HepG2 (cell line): Measurements from ENCODE around the gene ELFN1. TPM values are rescaled to one million over a fixed set of nuclear protein-coding genes. Genes with fewer than 3 reads are reported as not detected.

Experiments
- ATAC-seq: fragments of 200-7000 bp; cut with Tn5 transposase; 3 replicates; pipeline ENCODE4 v1.9.1; 2020; ENCODE audit warnings: mild to moderate bottlenecking, moderate library complexity
- BruUV-seq: library from RNA; stranded (reverse); fragments of 400-500 nt; replicated peaks from 2 replicates; lab custom pipeline; 2021; lab: Mats Ljungman, UMichigan
- CTCF ChIA-PET: fragments of 300-600 bp; formaldehyde crosslinking; extraction: SDS; loops from one replicate; lab custom pipeline; 2021; ENCODE audit warnings: low total read pairs, inconsistent platforms, low intra/inter-chr PET ratio; lab: Yijun Ruan, JAX
- POLR2A ChIA-PET: fragments of 350-600 bp; sonication (Branson Sonifier 250); formaldehyde crosslinking; loops from one replicate; lab custom pipeline; 2020; ENCODE audit warnings: antibody characterized with exemption, inconsistent platforms; lab: Yijun Ruan, JAX
- DNase-seq: peaks from one replicate; pipeline ENCODE4 v3.0.0-alpha.2; 2015; ENCODE audit warnings: low spot score
- FAIRE-seq: peaks from 3 replicates; lab custom pipeline; 2011; peaks lifted over from hg19 to GRCh38; lab: Jason Lieb, UNC
- H2AFZ ChIP-seq: one replicate; pipeline ENCODE4 v1.6.1; 2011; ENCODE audit warnings: low read length, inconsistent platforms
- H3K27ac ChIP-seq: fragments of 300-600 bp; 3 replicates; pipeline ENCODE4 v1.8.0; 2011; ENCODE audit warnings: mixed run types, mild to moderate bottlenecking, mixed read lengths, low read length, inconsistent platforms; ENCODE audit not compliant: insufficient read depth; ENCODE audit errors: extremely low read length
- H3K27me3 ChIP-seq, 2 experiments: fragments of 200-600 bp in 1 of 2; 2 replicates in 1 of 2; 3 replicates in 1 of 2; pipeline versions ENCODE4 v1.6.0 to v1.8.0; 2011; ENCODE audit warnings: low read length in 2 of 2, mild to moderate bottlenecking in 2 of 2, moderate library complexity in 2 of 2, inconsistent platforms in 1 of 2; ENCODE audit not compliant: insufficient read depth in 2 of 2, control insufficient read depth in 1 of 2
- H3K36me3 ChIP-seq, 2 experiments: fragments of 200-600 bp in 1 of 2; replicated peaks in 1 of 2; 2 replicates in 1 of 2; 3 replicates in 1 of 2; pipeline versions ENCODE4 v1.5.1 to v1.8.0; 2011; ENCODE audit warnings: low read length in 2 of 2, inconsistent platforms in 1 of 2; ENCODE audit not compliant: insufficient read depth in 2 of 2, control insufficient read depth in 1 of 2
- H3K4me1 ChIP-seq: 2 replicates; pipeline ENCODE4 v1.5.1; 2012; ENCODE audit warnings: low read length, inconsistent platforms; ENCODE audit not compliant: insufficient read depth
- H3K4me2 ChIP-seq: 2 replicates; pipeline ENCODE4 v1.6.0; 2011; ENCODE audit warnings: low read depth, low read length, inconsistent platforms
- H3K4me3 ChIP-seq, 3 experiments: fragments of 200-600 bp in 1 of 3; sonication (generic), shearing (Covaris generic) in 1 of 3; replicated peaks in 1 of 3; 2 replicates each; pipeline ENCODE4 v1.5.1; 2011 to 2016; ENCODE audit warnings: low read length in 3 of 3, inconsistent platforms in 2 of 3, low read depth in 2 of 3, mild to moderate bottlenecking in 2 of 3, control low read depth in 1 of 3, mixed read lengths in 1 of 3; ENCODE audit not compliant: insufficient read depth in 1 of 3
- H3K79me2 ChIP-seq: one replicate; pipeline ENCODE4 v1.6.1; 2011; ENCODE audit warnings: low read length, inconsistent platforms; ENCODE audit not compliant: insufficient read depth
- H3K9ac ChIP-seq: 2 replicates; pipeline ENCODE4 v1.6.0; 2011; ENCODE audit warnings: mild to moderate bottlenecking, low read depth, low read length, inconsistent platforms; ENCODE audit not compliant: insufficient read depth
- H3K9me3 ChIP-seq: 2 replicates; pipeline ENCODE4 v1.5.1; 2012; ENCODE audit warnings: mild to moderate bottlenecking, low read length
- H4K20me1 ChIP-seq: 2 replicates; pipeline ENCODE4 v1.6.0; 2011; ENCODE audit warnings: inconsistent platforms, mild to moderate bottlenecking, low read length, moderate library complexity; ENCODE audit not compliant: insufficient read depth
- DZIP1 ChIP-seq: sonication (generic); formaldehyde crosslinking; IDR thresholded peaks from 2 replicates; pipeline ENCODE4 v1.5.0; 2020; ENCODE audit warnings: mild to moderate bottlenecking, missing genetic modification reagents
- FOXK2 ChIP-seq: fragments of 450-650 bp; IDR thresholded peaks from 2 replicates; pipeline ENCODE4 v1.6.1; 2016
- ISX ChIP-seq: sonication (generic); formaldehyde crosslinking; conservative IDR thresholded peaks from 2 replicates; pipeline ENCODE4 v1.5.0; 2020; ENCODE audit warnings: missing genetic modification reagents
- MAFF ChIP-seq: IDR thresholded peaks from 2 replicates; pipeline ENCODE4 v1.6.1; 2011; ENCODE audit warnings: low read depth, low read length, improper control_type of control experiment
- MAFK ChIP-seq, 2 experiments: IDR thresholded peaks in 1 of 2; conservative IDR thresholded peaks in 1 of 2; 2 replicates each; pipeline ENCODE4 v1.6.1; 2011; ENCODE audit warnings: improper control_type of control experiment in 2 of 2, low read length in 2 of 2
- SATB2 ChIP-seq: sonication (generic); formaldehyde crosslinking; IDR thresholded peaks from 2 replicates; pipeline ENCODE4 v1.5.0; 2020; ENCODE audit warnings: missing genetic modification reagents
- TBX2 ChIP-seq: sonication (generic); formaldehyde crosslinking; IDR thresholded peaks from 2 replicates; pipeline ENCODE4 v1.5.0; 2020; ENCODE audit warnings: missing genetic modification reagents, mild to moderate bottlenecking, borderline replicate concordance
- ZFP62 ChIP-seq: sonication (generic); formaldehyde crosslinking; IDR thresholded peaks from 2 replicates; pipeline ENCODE4 v1.4.0; 2020; ENCODE audit warnings: missing genetic modification reagents
- ZKSCAN1 ChIP-seq: fragments of 150-350 bp; IDR thresholded peaks from 2 replicates; pipeline ENCODE4 v1.6.1; 2014; ENCODE audit warnings: low read length
- ZNF17 ChIP-seq: sonication (generic); formaldehyde crosslinking; IDR thresholded peaks from 2 replicates; pipeline ENCODE4 v1.5.0; 2020; ENCODE audit warnings: mild to moderate bottlenecking, missing genetic modification reagents
- ZNF557 ChIP-seq: sonication (generic); formaldehyde crosslinking; IDR thresholded peaks from 2 replicates; pipeline ENCODE4 v1.4.0; 2020; ENCODE audit warnings: missing genetic modification reagents
- WGBS: methylation state at CpG from one replicate; pipeline ENCODE4 v1.1.6; 2017; ENCODE audit warnings: low lambda C conversion rate; 5-methylcytosine and 5-hydroxymethylcytosine counted together
- in situ Hi-C: cut with HindIII; loops from 2 replicates; pipeline ENCODE4 v1.10.0; 2017; ENCODE audit warnings: low pct_unique_long_range_greater_than_20kb; ENCODE audit not compliant: extremely low pct_ligation_motif_present
- intact Hi-C: fragments of 100-400 bp; cut with micrococcal nuclease; formaldehyde crosslinking; loops from one replicate; pipeline ENCODE4 v1.10.0; 2022; ENCODE audit not compliant: unreplicated experiment
- polyA plus RNA-seq, 8 experiments: library from polyadenylated mRNA; depleted of rRNA in 3 of 8; stranded (reverse) in 7 of 8; unstranded in 1 of 8; fragments of >200 nt; fragmentation: Illumina TruSeq in 4 of 8; extraction: Trizol in 4 of 8; gene quantifications; 2 replicates each; pipeline versions ENCODE4 v1.2.1 to v1.2.3, GENCODE V29; 2011 to 2016; ENCODE audit warnings: low read depth in 4 of 8, missing spikeins in 1 of 8, mixed read lengths in 1 of 8; ENCODE audit not compliant: insufficient read depth in 1 of 8
- total RNA-seq, 5 experiments: library from RNA; depleted of rRNA; stranded (reverse); fragments of >200 nt; fragmentation: Illumina TruSeq; extraction: Trizol; gene quantifications; 2 replicates each; pipeline ENCODE4 v1.2.3, GENCODE V29; 2016; ENCODE audit warnings: low read depth in 1 of 5

The ELFN1 gene
- total and polyA plus RNA-seq, 2 of the 13 experiments (the other 11 are each of a cell fraction or from before 2014, with no cell fraction given) = 0.13 to 0.18 TPM

- TF ChIP-seq TBX2 (CRISPR knock-in tag) = no peak
- no peak for TF ChIP-seq DZIP1 (CRISPR knock-in tag)
- no peak for TF ChIP-seq ZNF557 (CRISPR knock-in tag)
- TF ChIP-seq FOXK2 = no peak
Observed at GRCh38 chr7:1720326-1720725, 50.2 kb downstream of the ELFN1 start (continued).

DNA sequence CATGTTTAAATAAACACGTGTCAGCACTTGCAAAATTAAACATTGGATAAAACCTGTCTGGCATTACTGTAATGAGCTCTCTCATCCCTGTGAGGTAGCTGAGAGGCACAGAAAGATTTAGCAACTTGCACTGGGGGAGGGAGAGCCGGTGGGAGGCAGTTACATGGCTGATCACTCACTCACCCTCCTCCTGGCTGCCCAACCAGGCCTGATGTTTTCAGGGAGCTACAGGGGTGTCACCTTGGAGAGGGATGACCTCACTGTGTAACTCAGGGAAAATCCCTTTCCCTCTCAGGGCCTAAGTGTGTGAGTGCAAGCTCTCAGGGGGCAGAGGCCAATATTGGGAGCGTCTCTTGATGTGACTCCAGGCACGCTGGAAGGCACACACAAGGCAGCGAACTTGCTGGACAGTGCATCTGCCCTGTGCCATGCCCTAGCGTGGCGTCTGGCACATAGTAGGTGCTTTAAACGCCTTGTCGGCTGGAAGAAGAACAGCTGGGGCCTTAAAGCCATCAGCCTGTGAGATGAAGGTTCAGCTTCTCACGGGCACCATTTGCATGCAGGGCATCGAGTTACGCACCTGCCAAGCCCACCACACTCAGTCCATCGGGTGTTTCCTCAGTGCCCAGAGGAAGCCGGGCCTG is 51.1 kb downstream of the ELFN1 start:
- CTCF ChIA-PET = no interaction called here
- ATAC-seq = no peak
- 40% methylated on average over 7 of the region's 14 CpGs for WGBS

More for the DNA sequence above, 51.1 kb downstream of the ELFN1 start:
- intact Hi-C loops (no loop called here), in situ Hi-C loops (no loop called here)
- TF ChIP-seq SATB2 (CRISPR knock-in tag) (no peak), MAFK (conservative IDR thresholded peaks at IDR 0.05 in 1 of 2, IDR thresholded peaks at IDR 0.05 in 1 of 2; ENCODE audit: low read length in 2 of 2) (peak in 1 of 2 experiments; percentile 35; a peak in 1 of 4 replicates), ZKSCAN1 (peak; percentile 89), MAFF (0 out of 2 replicates have a peak, but pooled peaks have one; percentile 3), ZFP62 (CRISPR knock-in tag) (no peak), ISX (CRISPR knock-in tag) (no peak), ZNF17 (no peak)
- H3K36me3 ChIP-seq = no peaks in the 10 kb centered on the region
- no peaks in the 10 kb centered on the region for H4K20me1 ChIP-seq
- H3K4me2 ChIP-seq = no peak overlapping the region
- H3K9me3 ChIP-seq = no peaks in the 10 kb centered on the region
- DNase-seq = no peak
- FAIRE-seq = no peak
- peaks cover 28% of the 10 kb centered on the region for H3K4me1 ChIP-seq
- no peaks in the 10 kb centered on the region for H3K79me2 ChIP-seq
- no peak overlapping the region for H3K4me3 ChIP-seq
- BruUV-seq = no TSS peak
- POLR2A ChIA-PET = no interaction called here
- no peak overlapping the region for H3K9ac ChIP-seq
- H3K27ac ChIP-seq = no peak overlapping the region
- H3K27me3 ChIP-seq = peaks cover 2 to 17% of the 10 kb centered on the region in 2 experiments; a peak in 3 of 5 replicates
- no peak overlapping the region for H2AFZ ChIP-seq
